HG02623 (cell line): Measurements from ENCODE around the gene ZFYVE19.
A peak's percentile ranks its signal among the peaks of the same experiment; 100 is the strongest.

Experiments used
- ATAC-seq: cut with Tn5 transposase; IDR thresholded peaks from one replicate; pipeline ENCODE4 v1.9.1; 2021; ENCODE audit warnings: moderate library complexity; ENCODE audit not compliant: unreplicated experiment

ZFYVE19 gene

GRCh38 chr15:40775740-40776536 lies 31.0 kb upstream of the ZFYVE19 start:
- no peak for ATAC-seq

GRCh38 chr15:40776537-40777141 lies 30.2 kb upstream of the ZFYVE19 start:
- no peak for ATAC-seq

- peak; percentile 74 for ATAC-seq
These were observed 24.2 kb upstream of the ZFYVE19 start for GRCh38 chr15:40782609-40783227.

- no peak for ATAC-seq
These were observed 21.7 kb upstream of the ZFYVE19 start for GRCh38 chr15:40785164-40785563.

- no peak for ATAC-seq
These were observed 21.1 kb upstream of the ZFYVE19 start for GRCh38 chr15:40785814-40786213.

- no peak for ATAC-seq
These were observed 19.5 kb upstream of the ZFYVE19 start for GRCh38 chr15:40787344-40787841.

GRCh38 chr15:40787991-40788390 lies 18.9 kb upstream of the ZFYVE19 start:
- no peak for ATAC-seq

- no peak for ATAC-seq
These were observed 17.8 kb upstream of the ZFYVE19 start for GRCh38 chr15:40789119-40789518.

- no peak for ATAC-seq
These were observed 16.9 kb upstream of the ZFYVE19 start for GRCh38 chr15:40789999-40790398.

GRCh38 chr15:40790718-40791117 lies 16.2 kb upstream of the ZFYVE19 start:
- ATAC-seq, result no peak

- no peak for ATAC-seq
These were observed 14.5 kb upstream of the ZFYVE19 start for GRCh38 chr15:40792394-40792793.

GRCh38 chr15:40793216-40793989 lies 13.5 kb upstream of the ZFYVE19 start:
- ATAC-seq, result no peak

- no peak for ATAC-seq
These were observed 10.8 kb upstream of the ZFYVE19 start for GRCh38 chr15:40796041-40796440.

- ATAC-seq, result no peak
These were observed 10.4 kb upstream of the ZFYVE19 start for GRCh38 chr15:40796512-40796911.

GRCh38 chr15:40799523-40799922 lies 7.4 kb upstream of the ZFYVE19 start:
- no peak for ATAC-seq

- no peak for ATAC-seq
These were observed 3.8 kb upstream of the ZFYVE19 start for GRCh38 chr15:40803076-40803475.

GRCh38 chr15:40803688-40804087 lies 3.2 kb upstream of the ZFYVE19 start:
- no peak for ATAC-seq

- no peak for ATAC-seq
These were observed 239 bp upstream of the ZFYVE19 start for GRCh38 chr15:40806672-40807027.

GRCh38 chr15:40807888-40808461 lies 1.1 kb downstream of the ZFYVE19 start:
- no peak for ATAC-seq

GRCh38 chr15:40808861-40809450 lies 2.1 kb downstream of the ZFYVE19 start:
- ATAC-seq, result no peak
